GM21447 (cell line): ENCODE measurements around the gene PPP1R8.

Experiments used
- ATAC-seq: cut with Tn5 transposase; IDR thresholded peaks from one replicate; pipeline ENCODE4 v1.9.1; 2021; ENCODE audit not compliant: unreplicated experiment

The PPP1R8 gene

DNA sequence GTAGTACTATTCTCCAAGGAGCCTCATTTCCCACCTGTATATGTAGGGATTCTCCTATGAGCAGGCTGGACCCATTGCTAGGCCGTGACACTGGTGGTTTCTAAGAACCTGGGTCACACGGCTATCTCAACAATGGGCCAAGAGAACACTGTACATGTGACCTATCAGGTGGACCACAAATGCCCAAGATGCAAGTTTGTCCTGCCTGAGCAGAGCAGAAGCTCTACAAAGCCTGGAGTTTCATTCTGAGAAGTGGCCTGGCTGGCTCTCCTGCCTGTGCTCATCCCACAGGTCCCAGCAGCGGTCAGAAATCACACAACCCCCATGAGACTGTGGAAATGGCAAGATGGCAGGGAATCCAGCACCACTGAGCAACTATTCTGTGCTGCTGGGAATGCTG, 58.9 kb downstream of the PPP1R8 start:
- no peak for ATAC-seq

DNA sequence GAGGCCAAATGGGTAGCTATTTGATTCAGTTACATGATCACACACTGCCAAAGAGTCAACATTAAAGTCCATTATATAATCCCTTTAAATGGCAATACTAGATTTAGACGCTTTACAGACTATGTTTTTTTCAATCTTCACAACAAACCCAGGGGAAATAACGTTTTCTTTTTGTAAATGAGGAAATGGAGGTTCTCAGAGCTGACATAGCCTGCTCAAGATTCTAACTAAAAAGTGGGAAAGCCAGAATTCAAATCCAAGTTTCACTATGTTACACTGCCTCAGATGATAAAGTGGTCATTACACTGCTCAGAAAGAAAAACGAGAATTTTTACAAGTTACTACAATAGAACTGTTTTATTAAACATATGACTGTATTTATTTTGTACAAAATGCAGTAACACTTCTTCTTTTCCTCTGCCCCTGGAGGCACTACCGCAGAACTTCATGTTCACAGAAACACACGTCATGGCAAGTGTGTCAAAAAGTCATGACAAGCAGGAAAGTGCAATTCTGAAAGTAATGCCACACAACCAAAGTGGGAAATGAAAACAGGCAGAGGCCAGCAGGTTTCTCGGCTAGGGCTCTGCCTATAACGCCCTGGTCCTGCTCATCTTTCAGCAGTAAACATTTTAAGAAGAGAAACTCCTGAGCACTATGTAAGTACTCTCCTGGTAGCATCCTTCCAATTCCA, 60.8 kb downstream of the PPP1R8 start:
- ATAC-seq = no peak

GRCh38 chr1:27894521-27894920, 63.9 kb downstream of the PPP1R8 start:
- ATAC-seq = no peak
